GM18502 (cell line): ENCODE measurements around the gene SLC25A22.

Source experiments
- ATAC-seq: cut with Tn5 transposase; IDR thresholded peaks from one replicate; pipeline ENCODE4 v1.9.1; 2021; ENCODE audit warnings: mild to moderate bottlenecking; ENCODE audit not compliant: unreplicated experiment, poor library complexity

The SLC25A22 gene

DNA sequence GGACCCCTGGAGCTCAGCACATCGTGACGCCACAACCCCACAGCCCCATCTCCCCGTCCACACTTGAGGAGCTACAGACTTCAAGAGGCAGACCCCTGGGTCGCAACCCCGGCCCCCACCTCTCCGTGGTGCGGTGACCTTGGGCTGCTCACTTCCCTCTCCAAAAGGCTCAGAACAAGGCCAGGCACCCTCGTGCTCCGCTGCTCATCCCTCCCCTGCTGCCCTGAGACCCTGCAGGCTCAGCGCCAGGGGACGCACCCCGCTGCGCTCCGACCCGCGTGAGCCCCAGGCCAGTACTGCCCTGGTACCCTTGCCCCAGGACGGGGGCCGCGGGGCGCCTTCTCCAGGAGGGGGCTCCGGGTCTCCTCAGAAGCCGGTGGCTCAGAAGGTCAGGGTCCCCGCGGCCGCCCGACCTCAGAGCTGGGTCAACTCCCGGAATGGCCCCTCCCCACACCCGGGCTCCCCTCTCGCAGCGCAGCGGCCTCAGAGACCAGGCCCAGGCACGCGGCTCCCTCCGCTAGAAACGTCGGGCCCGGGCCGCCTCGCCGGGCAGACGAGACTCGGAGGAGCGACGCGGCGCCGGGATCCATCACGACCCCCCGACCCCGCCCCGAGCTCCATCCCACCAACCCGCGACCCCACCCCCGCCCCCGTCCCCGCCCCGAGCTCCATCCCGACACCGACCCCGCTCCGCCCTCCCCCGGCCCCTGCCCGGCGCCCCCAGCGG is 21.4 kb downstream of the SLC25A22 start:
- peak; percentile 33 for ATAC-seq

DNA sequence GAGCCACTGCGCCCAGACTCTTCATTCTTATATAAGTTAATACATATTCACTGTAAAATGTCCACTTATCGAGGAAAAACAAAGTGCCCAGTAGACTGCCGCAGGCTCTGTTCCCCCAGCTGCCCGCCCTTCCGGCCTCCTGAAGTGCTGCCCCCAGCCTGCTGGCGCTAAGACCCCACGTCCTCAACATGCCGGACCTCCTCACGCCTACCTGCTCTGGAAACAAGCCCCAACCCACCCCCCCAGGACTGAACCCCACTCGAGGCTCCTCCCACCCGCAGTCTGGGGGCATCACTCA is 21.9 kb downstream of the SLC25A22 start:
- no peak for ATAC-seq

DNA sequence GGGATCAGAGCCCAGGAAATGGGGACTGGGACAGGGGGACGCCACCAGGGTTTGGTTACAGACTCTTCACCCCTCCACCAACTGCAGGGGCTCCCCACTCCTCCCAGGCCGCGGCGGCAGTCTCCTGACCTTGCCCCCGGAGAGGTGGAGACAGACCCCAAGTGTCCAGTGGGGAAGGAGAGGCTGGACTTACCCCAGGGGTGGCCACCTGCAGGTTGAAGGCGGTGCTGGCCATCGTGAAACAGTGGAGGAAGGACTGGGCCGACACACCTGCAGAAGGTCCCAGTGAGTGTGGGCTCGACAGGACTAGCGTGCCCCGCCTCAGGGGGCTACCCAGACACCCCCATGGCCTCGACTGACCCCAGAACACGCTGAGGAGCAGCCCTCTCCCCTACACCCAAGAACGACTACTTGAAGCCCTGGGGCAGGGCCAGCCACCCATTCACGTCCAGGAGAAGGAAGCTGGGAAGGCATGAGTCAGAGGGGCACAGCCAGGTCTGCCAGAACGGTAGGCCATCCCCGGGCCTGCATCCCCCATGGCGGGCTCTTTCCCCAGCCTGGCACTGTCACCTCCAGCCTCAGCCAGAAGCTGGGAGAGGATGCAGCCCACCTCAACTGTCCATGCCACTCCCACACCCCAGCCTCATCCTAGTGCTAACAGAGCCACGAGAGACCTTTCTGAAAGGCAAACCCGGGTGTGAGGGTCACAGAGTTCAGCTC is 23.0 kb downstream of the SLC25A22 start:
- no peak for ATAC-seq

DNA sequence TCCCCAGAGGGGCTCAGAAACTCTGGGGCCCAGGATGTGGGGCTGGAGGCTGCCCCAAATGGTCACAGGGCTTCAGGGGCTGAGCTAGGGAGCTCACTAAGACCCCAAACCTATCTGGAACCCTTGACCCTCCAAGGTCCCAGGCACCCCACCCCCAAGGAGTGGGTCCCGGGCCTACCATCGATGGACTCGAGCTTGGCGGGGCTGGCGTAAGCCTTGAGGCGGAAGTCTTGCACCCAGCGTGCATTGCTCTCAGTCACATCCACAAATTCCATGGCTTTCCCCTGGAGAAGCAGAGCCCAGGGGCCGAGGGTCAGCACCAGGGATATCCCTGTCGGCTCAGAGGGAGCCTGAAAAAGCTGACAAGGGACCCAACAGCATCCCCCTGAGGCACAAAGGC is 24.3 kb downstream of the SLC25A22 start:
- no peak for ATAC-seq

DNA sequence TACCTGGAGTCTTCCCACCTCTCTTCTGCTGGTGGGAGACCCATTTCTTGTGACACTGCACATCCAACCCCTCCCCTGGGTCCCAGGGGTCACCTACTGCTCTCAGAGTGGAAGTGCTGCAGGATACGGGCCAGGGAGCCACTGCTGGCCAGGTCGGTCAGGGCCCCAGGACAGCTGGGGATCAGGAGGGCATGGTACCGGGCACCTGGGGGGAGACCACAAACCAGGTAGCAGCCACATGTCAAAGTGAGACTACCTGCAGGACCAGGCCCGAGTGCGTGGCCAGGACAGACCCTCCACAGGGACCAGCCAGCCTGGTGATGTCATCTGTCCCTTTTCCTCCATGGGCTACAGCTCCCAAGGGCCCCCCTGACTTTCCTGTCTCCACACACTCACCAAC is 24.7 kb downstream of the SLC25A22 start:
- no peak for ATAC-seq

DNA sequence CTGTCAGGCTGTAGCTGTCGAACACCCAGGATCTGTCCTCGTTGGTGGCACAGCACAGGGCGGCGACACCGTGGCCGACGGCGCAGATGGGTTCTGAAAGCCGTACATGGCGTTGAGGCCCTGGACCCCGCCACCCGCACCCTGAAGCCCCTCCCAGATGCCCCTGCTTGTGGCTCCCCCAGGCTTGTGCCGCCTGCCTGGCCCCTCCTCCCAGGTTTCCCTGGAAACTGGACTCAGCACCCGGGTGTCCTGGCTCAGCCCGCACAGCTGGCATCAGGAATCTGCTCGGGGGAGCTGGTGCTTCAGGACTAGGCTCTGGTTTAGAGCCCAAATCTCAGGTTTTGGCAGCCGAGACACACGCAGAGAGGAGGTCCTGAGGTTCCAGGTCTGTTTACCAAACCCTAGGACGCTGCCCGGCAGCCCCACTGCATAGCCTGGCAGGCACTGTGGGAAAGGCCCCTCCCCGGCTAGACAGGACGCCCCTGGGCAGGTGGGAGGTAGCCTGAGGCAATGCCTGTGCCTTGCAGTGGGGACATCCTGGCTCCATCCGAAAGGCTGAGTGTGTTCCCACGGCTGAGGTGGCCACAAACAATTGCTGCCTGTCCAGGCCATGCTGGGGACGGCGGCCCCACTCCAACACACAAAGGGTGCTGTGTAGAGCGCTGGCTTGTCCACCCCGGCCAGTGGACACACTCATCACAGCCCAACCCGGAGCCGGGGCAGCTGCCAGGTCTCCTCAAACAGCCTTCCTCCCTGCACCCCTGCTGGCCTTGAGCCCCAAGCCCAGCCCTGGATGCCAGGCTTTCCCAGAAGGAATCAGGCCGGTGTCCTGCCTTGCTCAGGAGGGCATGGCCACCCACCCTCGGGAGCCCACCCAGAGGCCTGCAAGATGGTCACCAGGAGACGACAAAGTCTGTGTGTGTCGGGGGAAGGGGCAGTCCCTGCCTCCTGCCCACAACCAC is 25.4 kb downstream of the SLC25A22 start:
- ATAC-seq = no peak

DNA sequence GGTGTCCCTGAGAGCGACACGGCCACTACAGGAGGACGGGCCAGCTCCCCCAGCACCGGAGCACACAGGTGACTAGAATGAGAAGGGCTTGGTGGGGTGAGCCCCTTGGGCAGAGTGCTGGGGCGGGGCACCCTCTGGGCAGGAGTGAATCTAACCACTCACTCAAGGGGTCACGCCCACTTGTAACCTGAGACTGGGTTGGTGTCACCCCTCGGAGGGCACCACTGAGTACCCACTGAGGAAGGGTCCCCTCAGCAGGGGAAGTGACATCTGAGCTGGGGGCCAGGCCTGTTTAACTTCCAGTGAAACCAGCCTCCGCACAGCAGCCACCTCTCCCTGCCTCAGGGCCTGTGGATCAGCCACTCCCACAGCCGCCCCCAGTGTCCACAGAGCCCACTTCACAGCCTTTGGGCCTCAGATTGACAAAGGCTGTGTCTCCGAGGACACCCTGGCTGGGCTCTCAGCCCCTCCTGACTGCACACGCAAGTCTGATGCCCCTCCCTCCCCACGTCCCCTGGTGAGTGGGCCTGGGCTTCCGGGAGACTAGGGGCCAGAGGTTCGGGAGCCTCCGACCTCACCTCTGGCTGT is 26.4 kb downstream of the SLC25A22 start:
- no peak for ATAC-seq

DNA sequence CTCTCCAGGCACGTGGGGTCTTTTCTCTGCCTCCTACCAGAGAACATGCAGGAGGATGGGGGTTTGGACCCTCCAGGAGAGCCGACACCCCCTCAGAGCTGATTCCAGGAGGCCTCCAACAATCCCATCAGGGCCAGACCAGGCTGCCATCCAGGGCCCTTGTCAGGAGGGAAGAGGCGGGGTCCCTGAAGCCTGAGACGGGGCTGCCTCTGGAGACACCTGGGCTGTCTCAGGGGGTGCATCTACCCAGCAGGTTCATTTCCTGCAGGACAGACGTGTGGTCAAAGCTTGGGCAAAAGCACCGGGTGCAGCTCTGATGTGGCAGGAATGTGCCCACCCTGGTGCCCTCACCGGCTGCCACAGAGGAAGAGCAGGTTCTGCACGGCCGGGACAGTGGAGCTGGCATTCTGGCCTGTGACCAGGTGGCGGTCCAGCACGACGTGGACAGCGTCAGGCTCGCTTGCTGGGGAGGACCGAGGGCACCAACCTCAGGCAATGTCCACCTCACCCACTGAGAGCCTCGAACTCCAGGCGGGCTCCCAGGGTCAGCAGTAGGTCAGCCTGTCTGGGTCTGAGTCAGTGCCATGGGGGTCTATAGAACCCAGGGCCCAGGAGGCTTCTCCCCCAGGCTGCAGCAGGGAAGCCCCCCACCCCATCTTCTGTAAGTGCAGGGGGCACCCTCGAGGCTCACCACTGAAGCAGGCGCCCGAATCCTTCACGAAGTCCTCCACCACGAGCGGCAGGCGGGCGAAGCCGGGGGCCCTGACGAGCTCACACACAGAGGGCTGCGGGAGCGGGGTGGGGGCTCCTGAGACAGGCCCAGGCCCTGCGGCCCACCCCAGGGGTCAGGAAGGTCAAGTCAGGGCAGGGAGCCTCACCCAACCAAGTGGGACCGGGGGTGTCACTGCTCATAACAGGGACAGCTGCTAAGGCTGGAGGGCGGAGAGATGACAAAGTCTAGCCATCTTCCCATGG is 27.2 kb downstream of the SLC25A22 start:
- ATAC-seq = no peak

DNA sequence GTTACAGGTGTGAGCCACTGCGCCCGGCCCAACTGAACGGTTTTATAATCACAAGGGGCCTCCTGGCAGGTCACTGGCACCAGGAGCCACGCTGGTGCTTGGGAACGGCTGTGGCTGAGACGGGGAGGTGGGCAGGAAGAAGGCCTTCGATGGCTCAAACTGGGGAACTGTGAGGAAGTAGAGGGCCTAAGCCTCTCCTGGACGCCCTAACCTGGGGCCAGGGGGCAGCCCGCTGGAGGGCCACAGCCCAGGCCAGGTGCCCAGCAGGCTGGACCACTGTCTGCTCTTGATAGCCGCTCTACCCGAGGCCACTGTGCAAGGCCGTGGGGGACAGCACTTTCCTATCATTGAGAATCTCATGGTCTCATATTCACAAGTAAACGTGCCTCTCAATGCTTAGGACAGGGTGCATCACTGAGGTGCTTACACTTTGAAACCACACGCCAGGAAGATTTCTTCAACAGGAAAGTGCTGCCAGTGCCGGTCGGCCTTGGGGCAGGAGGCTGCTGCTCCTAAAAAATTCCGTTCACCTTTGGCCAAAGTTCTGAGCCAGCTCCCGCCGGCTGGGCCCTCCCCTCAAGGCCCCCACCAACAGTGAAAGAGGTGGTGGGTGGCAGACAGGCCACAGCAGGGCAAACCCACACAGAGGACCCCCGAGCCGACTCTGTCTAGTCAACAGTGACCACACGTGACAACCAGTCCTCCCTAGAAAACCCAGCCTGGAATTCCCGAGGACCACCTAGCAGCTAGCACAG is 28.0 kb downstream of the SLC25A22 start:
- ATAC-seq = no peak

DNA sequence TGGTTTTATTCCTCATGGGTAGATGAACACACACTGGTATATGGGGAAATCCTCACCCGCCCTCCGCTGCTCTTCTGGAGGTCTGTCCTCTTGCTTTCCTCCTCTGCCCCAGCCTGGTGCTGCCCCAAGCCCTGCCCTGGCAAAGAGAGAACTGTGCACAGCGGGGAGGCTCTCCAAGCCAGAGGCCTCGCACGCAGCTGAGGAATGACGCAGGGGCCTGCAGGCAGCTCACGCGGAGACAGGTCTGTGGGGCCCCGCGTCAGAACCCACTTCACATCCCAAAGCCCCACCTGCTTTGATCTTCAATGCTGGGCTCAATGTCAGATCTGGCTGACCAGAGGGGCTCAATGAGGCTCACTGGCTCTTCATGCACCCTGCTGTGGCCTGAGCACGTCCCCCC is 30.8 kb downstream of the SLC25A22 start:
- no peak for ATAC-seq

DNA sequence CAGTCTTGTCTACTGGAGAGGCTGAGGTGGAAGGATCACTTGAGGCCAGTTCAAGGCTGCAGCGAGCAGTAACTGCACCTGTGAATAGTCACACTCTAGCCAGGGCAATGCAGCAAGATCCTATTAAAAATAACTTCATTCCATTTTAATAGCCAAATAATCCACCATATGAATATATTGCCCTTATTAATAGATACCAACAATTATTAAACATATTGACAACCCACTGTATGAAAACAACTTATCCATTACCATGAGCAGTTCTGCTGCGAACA is 31.2 kb downstream of the SLC25A22 start:
- no peak for ATAC-seq

DNA sequence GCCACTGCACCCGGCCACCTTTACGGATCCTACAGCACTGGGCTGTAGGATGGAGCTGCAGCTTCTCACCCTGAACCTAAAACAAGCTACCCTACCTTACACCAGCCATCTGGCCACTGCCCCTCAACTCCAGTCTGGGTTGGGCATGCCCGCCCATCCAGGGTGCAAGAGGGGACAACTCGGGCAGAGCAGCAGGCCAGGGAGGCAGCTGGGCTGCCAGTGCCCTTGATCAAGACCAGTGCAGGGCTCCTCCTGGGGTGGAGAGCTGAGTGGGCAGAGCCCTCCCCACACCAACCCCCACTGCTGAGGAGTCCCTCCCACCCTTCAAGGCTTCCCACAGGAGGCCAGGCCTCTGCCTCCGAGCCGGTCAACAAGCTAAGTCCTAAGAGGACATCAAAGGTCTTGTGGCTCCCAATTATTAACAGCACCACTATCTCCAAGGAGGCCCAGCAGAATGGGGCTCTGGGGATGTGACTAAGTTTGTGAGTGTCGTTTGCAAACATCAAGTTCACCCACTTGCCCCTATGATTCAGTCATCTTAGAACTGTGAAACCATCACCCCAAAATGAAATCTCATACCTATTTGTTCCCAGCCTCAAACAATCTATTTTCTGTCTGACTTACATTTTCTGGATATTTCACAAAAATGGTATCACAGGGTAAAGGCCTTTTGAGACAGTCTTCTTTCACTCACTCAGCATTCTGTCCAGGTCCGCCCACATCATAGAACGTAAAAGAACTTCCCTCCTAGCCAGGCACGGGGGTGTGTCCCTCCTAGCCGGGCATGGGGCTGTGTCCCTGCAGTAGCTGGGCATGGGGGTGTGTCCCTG is 31.8 kb downstream of the SLC25A22 start:
- no peak for ATAC-seq

DNA sequence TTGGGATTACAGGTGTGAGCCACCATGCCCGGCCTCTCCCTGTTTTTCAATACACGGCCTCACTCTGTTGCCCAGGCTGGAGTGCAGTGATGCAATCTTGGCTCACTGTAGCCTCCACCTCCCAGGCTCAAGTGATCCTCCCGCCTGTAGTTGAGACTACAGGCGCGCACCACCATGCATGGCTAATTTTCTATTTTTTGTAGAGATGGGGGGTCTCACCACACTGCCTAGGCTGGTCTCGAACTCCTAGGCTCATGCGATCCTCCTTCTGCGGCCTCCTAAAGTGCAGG is 32.3 kb downstream of the SLC25A22 start:
- no peak for ATAC-seq

DNA sequence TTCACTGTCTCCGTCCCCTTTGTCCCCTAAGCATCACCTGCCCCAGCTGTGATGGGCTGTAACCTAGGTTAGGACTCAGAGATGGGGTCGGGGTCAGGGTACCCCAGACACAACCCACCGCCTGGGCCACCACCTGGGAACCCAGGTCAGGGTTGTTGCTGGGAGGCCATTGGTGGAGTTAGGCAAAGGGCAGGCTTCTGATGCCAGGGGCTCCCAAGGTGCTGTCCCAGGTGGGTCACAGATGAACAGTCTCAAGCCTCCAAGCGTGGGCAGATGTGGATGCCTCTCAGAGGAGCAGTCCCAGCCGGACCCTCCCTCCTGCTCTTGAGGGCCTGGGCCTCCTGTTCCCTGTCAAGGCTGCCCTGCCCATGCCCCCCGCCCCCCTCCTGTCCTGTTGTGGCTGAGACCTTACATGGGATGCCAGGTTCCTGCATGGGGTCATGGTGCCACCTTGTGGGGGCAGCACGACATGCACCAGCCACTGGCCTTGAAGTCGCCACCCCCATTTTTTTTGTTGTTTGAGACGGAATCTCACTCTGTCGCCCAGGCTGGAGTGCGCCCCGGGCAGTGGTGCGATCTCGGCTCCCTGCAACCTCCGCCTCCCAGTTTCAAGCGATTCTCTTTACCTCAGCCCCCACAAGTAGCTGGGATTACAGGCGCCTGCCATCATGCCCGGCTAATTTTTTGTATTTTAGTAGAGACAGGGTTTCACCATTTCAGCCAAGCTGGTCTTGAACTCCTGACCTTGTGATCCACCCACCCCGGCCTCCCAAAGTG is 32.9 kb downstream of the SLC25A22 start:
- no peak for ATAC-seq

DNA sequence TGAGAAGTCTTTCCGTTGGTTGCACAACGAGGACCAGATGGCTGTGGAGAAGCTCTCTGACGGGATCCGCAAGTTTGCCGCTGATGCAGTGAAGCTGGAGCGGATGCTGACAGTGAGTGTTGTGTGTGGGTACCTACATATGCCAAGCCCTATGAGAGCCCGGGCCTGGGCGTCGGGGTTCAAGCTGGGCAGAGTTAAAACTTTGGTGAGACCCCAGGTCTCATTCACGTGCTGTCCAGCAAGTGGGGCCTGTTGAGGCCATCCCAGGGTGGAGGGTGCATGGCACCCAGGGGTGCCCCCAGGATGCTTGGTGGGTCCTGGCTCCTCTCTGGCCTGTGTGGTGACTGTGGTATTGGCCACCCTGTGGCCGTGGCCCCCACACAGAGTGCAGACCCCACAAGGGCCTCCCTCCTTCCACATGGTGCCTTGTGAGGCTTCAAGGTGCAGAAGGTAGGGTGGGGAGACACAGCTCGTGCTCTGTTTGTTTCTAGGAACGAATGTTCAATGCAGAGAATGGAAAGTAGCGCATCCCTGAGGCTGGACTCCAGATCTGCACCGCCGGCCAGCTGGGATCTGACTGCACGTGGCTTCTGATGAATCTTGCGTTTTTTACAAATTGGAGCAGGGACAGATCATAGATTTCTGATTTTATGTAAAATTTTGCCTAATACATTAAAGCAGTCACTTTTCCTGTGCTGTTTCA is 33.6 kb downstream of the SLC25A22 start:
- ATAC-seq = no peak

DNA sequence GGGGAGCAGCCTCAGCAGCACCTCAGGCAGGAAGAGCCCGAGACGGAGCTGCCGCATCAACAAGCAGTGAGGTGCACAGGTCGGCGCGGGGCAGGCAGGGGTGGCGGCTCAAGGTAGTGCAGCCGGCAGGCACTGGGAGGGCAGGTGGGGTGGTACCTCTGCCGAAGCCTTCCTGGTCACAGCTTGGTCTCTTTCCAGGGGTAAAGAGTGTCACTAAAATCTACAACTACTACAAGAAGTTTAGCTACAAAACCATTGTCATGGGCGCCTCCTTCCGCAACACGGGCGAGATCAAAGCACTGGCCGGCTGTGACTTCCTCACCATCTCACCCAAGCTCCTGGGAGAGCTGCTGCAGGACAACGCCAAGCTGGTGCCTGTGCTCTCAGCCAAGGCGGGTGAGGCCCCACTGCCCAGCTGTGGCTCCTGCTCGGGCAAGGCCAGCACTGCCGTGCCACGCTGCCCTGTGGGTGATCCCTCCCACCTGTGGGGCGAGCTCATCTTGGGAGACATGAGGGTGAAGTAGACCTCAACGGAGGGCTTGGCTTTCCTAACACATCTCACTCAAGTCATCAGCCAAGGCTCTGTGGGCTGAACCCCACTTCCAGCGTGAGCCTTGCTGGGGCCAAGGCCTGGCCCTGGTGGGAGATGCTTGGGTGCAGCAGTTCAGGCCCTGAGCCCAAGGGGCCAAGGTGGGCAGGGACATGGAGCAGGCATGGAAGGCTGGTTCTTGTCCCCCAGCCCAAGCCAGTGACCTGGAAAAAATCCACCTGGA is 34.3 kb downstream of the SLC25A22 start:
- ATAC-seq = no peak
